ENCODE results near the gene KRTAP9-8. TPM values are rescaled to one million over a fixed set of nuclear protein-coding genes. Genes with fewer than 3 reads are reported as not detected.
"Not testable (repeated sequence)": the region's sequence is repeated elsewhere in the genome, so short reads cannot be mapped to it uniquely, and the experiment has no call there.

Gene KRTAP9-8
- total RNA-seq, 1 donor from 2014 or later, result not detected

DNA sequence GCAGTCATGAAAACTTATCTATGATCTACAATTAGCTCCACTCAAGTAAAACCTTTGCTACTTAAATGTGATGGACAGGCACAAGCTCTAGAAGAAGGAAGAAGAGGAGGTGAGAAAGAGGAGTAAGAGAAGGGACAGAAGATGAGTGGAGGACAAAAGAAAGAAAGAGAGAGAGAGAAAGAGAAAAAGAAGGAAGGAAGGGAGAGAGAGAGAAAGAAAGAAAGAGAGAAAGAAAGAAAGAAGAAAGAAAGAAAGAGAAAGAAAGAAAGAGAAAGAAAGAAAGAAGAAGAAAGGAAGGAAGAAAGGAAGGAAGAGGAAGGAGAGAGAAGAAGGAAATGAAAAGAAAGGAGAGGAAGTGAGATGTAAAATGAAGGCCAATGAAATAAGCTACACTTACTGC is 7.7 kb upstream of the KRTAP9-8 start:
- H3K36me3 Mint-ChIP-seq (ENCODE audit: unreplicated experiment), result no peaks in the 10 kb centered on the region
- peaks cover 14% of the 10 kb centered on the region for H3K27me3 Mint-ChIP-seq (ENCODE audit: unreplicated experiment)
- no peak overlapping the region for H3K27ac Mint-ChIP-seq (ENCODE audit: unreplicated experiment)
- no peaks in the 10 kb centered on the region for H3K9me3 Mint-ChIP-seq (ENCODE audit: unreplicated experiment)
- no peak overlapping the region for H3K4me3 Mint-ChIP-seq (ENCODE audit: unreplicated experiment)
- no peaks in the 10 kb centered on the region for H3K4me1 Mint-ChIP-seq (ENCODE audit: unreplicated experiment)
- DNase-seq (ENCODE audit: extremely low spot score, unreplicated experiment), result no peak
- TF ChIP-seq, protein P1, sequence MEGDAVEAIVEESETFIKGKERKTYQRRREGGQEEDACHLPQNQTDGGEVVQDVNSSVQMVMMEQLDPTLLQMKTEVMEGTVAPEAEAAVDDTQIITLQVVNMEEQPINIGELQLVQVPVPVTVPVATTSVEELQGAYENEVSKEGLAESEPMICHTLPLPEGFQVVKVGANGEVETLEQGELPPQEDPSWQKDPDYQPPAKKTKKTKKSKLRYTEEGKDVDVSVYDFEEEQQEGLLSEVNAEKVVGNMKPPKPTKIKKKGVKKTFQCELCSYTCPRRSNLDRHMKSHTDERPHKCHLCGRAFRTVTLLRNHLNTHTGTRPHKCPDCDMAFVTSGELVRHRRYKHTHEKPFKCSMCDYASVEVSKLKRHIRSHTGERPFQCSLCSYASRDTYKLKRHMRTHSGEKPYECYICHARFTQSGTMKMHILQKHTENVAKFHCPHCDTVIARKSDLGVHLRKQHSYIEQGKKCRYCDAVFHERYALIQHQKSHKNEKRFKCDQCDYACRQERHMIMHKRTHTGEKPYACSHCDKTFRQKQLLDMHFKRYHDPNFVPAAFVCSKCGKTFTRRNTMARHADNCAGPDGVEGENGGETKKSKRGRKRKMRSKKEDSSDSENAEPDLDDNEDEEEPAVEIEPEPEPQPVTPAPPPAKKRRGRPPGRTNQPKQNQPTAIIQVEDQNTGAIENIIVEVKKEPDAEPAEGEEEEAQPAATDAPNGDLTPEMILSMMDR (IDR thresholded peaks at IDR 0.05), result no peak

DNA sequence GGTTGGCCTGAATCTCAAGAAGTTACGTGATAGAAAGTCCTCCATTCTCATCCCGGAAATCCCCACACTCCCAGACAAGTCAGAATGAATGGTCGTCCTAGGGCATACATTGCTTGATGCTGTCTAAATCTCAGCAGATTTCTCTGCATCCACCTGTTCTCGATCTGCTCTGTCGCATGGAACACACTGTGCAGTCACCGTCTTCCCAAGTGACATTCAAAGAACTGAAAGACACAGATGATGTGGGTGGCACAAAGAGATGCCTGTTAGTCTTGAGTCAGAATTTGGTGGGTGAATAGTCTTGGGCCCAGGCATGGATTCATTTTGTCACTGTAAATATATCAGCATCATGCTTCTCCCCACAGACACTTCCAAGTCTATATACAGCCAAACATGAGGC is 6.1 kb upstream of the KRTAP9-8 start:
- no peak for DNase-seq (ENCODE audit: extremely low spot score, unreplicated experiment)
- Mint-ChIP-seq H3K27ac (ENCODE audit: unreplicated experiment) (no peak overlapping the region), H3K36me3 (ENCODE audit: unreplicated experiment) (no peaks in the 10 kb centered on the region), H3K27me3 (ENCODE audit: unreplicated experiment) (peaks cover 21% of the 10 kb centered on the region), H3K4me3 (ENCODE audit: unreplicated experiment) (no peak overlapping the region), H3K4me1 (ENCODE audit: unreplicated experiment) (no peaks in the 10 kb centered on the region), H3K9me3 (ENCODE audit: unreplicated experiment) (no peaks in the 10 kb centered on the region)
- TF ChIP-seq, protein P1 (IDR thresholded peaks at IDR 0.05), result no peak

DNA sequence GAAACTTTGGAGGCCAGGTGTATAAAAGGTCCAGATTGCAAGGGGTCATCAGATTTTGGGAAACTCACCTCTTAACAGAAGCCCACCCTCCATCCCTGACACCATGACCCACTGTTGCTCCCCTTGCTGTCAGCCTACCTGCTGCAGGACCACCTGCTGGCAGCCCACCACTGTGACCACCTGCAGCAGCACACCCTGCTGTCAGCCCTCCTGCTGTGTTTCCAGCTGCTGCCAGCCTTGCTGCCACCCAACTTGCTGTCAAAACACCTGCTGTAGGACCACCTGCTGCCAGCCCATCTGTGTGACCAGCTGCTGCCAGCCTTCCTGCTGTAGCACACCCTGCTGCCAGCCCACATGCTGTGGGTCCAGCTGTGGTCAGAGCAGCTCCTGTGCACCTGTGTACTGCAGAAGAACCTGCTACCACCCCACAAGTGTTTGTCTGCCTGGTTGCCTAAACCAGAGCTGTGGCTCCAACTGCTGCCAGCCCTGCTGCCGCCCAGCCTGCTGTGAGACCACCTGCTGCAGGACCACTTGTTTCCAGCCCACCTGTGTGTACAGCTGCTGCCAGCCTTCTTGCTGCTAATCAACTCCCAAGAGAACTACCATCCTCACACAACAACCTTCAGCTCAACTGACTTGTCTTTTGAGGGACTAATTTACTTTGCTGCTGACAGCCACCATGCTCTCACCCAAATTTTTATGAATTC is 5.2 kb upstream of the KRTAP9-8 start, which contains the start of gene KRTAP9-3:
Gene KRTAP9-3, plus strand, starts transcription at position 51 of the 707 bp plus-strand sequence. Its CDS starts 53 bp downstream, at position 104.
- H3K9me3 Mint-ChIP-seq (ENCODE audit: unreplicated experiment); H3K27ac Mint-ChIP-seq (ENCODE audit: unreplicated experiment); H3K36me3 Mint-ChIP-seq (ENCODE audit: unreplicated experiment); DNase-seq (ENCODE audit: extremely low spot score, unreplicated experiment); H3K4me3 Mint-ChIP-seq (ENCODE audit: unreplicated experiment); H3K4me1 Mint-ChIP-seq (ENCODE audit: unreplicated experiment): not testable (repeated sequence)
- peaks cover 21% of the 10 kb centered on the region for H3K27me3 Mint-ChIP-seq (ENCODE audit: unreplicated experiment)

- not testable (repeated sequence) for DNase-seq (ENCODE audit: extremely low spot score, unreplicated experiment); H3K36me3 Mint-ChIP-seq (ENCODE audit: unreplicated experiment); H3K4me1 Mint-ChIP-seq (ENCODE audit: unreplicated experiment); H3K4me3 Mint-ChIP-seq (ENCODE audit: unreplicated experiment); H3K27ac Mint-ChIP-seq (ENCODE audit: unreplicated experiment)
- Mint-ChIP-seq H3K27me3 (ENCODE audit: unreplicated experiment) (peaks cover 21% of the 10 kb centered on the region), H3K9me3 (ENCODE audit: unreplicated experiment) (peaks cover 11% of the 10 kb centered on the region)
Measured at GRCh38 chr17:41237116-41237515, 683 bp upstream of the KRTAP9-8 start.

DNA sequence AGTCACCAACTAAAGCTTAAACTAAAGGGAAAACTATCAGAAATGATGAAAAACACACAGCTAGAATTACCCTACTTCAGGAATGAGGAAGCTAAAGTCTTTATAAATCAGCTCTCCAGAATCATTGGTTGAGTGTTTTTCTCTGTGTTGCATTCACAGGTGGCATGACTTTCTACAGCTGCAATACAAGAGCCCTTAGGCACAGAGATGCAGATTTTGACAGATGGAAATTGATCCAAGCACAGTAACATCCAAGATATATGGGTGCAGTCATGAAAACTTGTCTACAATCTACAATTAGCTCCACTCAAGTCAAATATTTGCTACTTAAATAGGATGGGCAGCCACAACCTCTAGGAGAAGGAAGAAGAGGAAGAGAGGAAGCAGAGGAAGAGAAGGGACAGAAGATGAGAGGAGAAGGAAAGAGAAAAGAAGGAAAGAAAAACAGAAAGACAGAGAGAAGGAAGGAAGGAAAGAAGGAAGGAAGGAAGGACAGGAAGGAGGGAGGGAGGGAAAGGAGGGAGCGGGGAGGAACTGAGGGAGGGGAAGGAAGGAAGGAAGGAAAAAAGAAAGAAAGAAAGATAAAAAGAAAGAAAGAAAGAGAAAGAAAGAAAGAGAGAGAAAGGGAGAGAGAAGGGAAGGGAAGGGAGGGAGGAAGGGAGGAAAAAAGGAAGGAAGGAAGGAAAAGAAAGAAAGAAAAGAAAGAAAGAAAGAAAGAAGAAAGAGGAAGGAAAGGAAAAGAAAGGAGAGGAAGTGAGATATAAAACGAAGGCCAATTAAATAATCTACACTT is 9.4 kb downstream of the KRTAP9-8 start:
- not testable (repeated sequence) for H3K4me3 Mint-ChIP-seq (ENCODE audit: unreplicated experiment); H3K27ac Mint-ChIP-seq (ENCODE audit: unreplicated experiment); H3K4me1 Mint-ChIP-seq (ENCODE audit: unreplicated experiment); H3K36me3 Mint-ChIP-seq (ENCODE audit: unreplicated experiment); DNase-seq (ENCODE audit: extremely low spot score, unreplicated experiment); H3K9me3 Mint-ChIP-seq (ENCODE audit: unreplicated experiment)
- peaks cover 13% of the 10 kb centered on the region for H3K27me3 Mint-ChIP-seq (ENCODE audit: unreplicated experiment)

DNA sequence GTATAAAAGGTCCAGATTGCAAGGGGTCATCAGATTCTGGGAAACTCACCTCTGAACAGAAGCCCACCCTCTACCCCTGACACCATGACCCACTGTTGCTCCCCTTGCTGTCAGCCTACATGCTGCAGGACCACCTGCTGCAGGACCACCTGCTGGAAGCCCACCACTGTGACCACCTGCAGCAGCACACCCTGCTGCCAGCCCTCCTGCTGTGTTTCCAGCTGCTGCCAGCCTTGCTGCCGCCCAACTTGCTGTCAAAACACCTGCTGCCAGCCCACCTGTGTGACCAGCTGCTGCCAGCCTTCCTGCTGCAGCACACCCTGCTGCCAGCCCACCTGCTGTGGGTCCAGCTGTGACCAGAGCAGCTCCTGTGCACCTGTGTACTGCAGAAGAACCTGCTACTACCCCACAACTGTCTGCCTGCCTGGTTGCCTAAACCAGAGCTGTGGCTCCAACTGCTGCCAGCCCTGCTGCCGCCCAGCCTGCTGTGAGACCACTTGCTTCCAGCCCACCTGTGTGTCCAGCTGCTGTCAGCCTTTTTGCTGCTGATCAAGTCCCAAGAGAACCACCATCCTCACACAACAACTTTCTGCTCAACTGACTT is 11.9 kb downstream of the KRTAP9-8 start, which contains the start of gene KRTAP9-4:
Gene KRTAP9-4, plus strand, starts transcription at position 51 of the 604 bp plus-strand sequence. Its CDS starts 34 bp downstream, at position 85.
- not testable (repeated sequence) for H3K4me1 Mint-ChIP-seq (ENCODE audit: unreplicated experiment)

More for the DNA sequence above, 11.9 kb downstream of the KRTAP9-8 start, which contains the start of gene KRTAP9-4:
- not testable (repeated sequence) for H3K4me3 Mint-ChIP-seq (ENCODE audit: unreplicated experiment); H3K36me3 Mint-ChIP-seq (ENCODE audit: unreplicated experiment); H3K27ac Mint-ChIP-seq (ENCODE audit: unreplicated experiment); H3K9me3 Mint-ChIP-seq (ENCODE audit: unreplicated experiment); DNase-seq (ENCODE audit: extremely low spot score, unreplicated experiment)
- H3K27me3 Mint-ChIP-seq (ENCODE audit: unreplicated experiment), result peaks cover 10% of the 10 kb centered on the region
